GM19240 (cell line): ENCODE results near the gene KCTD4.

Experiments used
- DNase-seq: peaks from one replicate; pipeline ENCODE4 v3.0.0; 2011; ENCODE audit warnings: low spot score; ENCODE audit not compliant: insufficient read length

KCTD4 gene

DNA sequence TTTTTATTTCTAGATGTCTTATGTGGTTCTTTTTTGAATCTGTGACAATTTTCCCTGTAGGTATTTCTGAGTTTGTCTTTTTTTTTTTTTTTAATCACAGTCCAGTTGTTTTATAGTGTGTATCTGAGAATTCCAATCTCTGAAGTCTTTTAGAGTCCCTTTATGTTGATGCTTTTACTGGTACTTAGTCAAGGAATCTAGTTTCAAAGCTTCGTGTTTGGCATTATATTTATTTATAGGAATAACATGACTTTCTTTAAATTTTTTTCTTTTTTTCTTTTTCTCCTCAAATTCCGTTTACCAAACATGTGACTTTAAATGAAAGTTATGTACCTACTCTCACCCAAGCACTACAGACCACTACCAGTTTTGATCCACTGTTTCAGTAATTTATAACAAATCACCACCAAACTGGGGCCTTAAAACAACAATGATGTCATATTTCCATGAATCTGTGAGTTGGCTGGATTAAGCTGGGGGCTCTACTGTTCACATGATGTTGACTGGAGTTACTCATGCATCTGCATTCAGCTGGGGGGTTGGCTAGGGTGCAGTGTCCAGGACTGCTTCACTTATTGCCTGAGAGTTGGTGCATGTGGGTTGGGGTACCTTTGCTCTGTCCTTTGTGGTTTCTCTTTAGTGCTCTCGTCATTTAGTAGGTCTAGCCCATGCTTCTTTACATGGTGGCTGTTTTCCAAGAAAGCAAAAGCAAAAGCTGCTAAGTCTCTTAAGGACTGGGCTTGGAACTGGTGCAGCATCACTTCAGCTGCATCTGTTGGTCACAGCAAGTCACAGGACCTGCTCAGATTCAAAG is 22.3 kb downstream of the KCTD4 start:
- DNase-seq, result no peak

DNA sequence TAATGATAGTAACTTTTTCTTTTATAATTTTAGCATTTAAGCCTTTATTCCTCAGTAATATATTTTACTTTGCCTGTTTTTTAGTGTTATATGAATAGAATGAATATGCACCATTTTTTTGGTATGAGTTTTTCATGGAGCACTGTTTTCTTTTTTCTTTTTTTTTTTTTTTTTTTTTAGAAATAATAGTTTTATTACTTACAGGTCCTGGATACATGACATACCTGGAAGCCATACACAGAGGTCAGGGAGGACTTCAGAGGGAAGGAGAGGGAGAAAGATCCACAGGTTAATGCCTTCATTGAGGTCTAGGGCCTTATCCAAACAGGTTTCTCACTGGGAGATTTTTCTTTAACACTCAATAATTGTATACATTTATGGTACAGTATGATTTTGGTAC is 26.4 kb downstream of the KCTD4 start:
- no peak for DNase-seq

DNA sequence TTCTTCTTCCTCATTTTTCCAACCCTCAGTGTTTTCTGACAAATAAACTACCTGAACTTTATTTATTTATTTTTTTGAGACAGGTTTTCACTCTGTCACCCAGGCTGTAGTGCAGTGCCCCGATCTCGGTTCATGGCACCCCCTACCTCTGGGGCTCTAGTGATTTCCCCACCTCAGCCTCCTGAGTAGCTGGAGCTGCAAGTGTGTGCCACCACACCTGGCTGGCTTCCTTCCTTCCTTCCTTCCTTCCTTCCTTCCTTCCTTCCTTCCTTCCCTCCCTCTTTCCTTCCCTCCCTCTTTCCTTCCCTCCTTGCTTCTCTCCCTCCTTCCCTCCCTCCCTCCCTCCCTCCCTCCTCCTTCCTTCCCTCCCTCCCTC is 32.3 kb downstream of the KCTD4 start:
- DNase-seq, result no peak

DNA sequence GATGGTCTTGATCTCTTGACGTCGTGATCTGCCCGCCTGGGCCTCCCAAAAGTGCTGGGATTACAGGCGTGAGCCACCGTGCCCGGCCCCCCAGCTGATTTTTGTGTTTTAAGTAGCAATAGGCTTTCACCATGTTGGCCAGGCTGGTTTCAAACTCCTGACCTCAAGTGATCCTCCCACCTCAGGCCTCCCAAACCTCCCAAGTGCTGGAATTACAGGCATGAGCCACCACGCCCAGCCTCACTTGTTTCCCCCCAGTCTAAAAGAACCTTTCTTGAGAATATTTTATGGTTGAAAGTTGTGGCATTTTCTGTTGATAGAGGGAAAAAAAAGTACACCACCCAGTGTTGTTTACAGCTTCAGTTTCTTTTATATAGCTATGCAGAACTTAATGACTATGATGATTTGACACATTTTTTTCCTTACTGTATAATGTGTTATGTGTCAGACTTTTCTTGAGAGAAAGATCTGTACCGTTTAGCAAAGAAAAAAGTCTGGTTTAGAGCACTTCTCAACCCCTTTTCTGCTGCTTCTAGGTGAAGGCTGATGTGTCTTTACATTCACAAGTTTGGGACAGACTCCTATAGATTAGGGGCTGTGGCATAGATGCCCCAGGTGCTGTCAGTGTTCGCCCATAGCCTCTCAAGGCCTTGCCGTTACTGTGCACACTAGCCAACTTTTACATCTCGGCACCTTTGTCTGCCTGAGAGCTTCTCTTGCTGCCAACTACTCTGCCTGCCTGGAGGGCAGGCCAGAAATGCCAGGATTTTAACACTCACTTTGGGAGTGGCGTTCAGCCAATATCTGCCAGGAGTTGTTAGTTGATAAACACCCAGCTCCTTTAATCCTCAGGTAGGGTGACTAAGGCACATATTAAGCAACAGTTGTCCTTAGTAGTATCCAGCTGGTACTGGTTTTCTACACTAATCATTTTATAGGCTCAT is 33.0 kb downstream of the KCTD4 start:
- DNase-seq, result no peak

DNA sequence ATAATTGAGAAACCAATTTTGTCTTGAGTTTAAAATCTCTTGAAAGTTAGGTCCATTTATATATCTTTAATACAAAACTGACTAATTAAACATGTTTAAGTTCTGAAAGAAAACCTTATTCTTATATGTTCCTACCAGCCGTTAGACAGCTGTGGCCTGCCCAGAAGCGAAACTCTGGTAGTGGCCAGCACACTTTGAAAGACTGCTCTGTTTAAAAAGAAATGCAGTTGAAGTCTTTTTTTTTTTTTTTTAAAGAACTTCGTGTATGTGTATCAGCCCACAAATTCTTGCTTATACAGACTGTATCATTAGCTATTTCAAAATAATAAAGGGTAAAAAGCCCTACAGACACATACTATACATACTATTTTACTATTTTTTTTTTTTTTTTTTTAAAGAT is 34.0 kb downstream of the KCTD4 start:
- DNase-seq, result no peak

DNA sequence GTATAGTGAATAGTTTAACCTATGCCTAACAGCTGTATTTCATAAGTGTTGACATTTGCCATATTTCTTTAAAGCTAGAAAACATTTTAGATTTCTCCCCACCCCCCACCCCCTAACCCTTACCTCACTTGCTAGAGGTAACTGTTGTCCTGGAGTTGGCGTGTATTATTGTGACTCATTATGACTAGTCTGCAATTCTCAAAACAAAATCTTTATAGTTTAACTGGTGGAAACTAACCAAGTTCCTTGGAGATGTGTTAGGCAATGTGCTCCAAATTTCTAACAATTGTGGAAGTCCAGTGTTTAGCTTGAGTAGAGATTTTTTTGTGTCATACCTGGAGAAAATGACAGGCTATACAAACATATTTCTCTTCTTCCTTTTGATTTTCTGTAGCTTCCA is 38.0 kb downstream of the KCTD4 start:
- no peak for DNase-seq

DNA sequence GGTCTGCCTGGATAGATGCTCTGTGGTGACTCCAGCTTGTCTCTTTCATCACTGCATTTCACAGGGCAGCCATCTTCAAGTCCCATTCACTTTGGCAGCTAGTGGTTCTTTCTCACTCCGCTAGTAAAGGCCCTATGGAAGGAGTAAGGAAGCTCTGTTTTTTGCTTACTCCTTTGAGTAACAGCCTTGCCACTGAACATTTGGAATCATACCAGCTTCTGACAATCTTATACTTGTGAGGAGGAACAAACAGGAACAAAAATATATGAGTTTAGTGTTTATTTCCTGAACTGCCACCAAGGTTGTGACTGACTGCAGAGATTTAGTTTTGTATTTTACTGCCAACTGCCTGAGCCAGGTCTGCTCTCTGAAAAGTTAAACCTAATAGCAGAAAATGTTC is 38.7 kb downstream of the KCTD4 start:
- DNase-seq, result no peak

DNA sequence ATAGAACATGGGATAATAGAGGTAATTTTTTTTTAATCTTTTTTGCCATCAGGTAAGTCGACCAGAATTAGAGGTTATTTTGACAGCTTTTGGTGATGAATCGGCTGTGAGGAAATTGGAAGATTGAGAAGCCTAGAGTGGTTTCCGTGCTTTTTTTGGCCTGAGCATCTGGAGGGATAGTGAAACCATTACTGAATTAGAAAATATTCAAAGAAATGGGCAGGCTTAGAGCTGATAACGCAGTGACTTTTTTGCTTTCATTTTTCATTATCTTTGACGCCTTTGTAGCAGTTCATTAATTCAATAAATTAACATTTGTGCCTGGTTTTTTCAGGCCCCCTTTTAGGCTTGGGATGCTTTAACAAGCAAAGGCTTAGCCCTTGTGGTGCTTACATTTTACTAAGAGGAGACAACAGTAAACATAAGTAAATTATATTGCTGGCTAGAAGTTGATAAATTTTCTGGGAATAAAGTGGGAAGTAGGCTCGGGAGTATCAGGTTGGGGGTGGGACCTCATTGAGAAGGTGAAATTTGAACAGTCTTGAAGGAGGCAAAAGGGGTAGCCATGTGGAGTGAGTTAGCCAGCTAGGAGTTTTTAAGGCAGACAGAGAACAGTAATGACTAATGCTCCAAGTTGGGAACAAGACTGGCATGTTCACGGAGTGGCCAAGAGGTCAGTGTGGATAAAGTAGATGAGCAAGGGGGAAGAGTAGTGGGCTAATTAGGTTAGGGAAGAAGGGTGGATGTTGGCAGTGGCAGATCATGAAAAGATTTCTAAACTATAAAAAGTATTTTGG is 44.1 kb downstream of the KCTD4 start:
- DNase-seq, result no peak

DNA sequence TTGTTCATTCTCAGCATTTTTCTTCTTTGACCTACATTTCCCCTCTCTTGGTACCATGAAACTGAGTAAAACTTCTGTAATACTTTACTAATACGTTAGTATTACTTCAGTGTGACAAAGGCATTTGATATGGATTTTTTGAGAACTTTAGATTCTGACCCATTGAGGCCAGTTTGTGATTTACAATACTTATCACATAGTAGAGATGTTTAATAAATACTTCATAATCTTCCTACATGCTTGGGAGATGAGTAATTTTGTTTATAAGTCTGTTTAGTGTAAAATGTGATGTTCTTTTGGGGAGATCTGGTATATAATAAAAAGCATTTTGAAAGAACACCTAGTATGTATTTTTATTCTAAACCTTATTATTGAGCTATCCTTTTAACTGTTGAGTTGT is 50.9 kb downstream of the KCTD4 start:
- DNase-seq, result no peak

DNA sequence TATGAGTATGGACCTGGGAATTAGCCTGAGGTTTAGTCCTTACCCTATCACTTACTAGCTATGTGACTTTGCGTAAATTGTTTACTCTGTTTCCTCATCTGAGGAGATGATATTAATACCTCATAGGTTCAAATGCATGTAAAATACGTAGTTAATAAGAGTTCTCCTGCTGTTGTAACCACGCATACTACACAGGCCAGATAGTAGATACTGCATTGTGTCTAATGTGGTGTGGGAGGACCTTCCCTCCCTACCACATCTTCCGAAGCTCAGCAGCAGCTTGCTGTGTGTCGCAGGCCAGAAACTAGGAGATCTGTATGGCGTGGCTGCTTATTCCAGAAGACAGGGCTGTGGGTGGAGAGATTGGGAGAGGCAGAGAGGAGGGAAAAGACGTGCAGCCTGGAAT is 57.5 kb downstream of the KCTD4 start:
- DNase-seq, result no peak
